Panc1 (cell line): ENCODE data around the gene PDCD10. TPM values are rescaled to one million over a fixed set of nuclear protein-coding genes. Genes with fewer than 3 reads are reported as not detected.

ENCODE experiments used
- ATAC-seq: fragments of 200-7000 bp; cut with Tn5 transposase; 2 replicates; pipeline ENCODE4 v1.9.1; 2020; ENCODE audit warnings: mild to moderate bottlenecking, moderate library complexity
- BruUV-seq: library from RNA; stranded (reverse); fragments of 400-500 nt; replicated peaks from 2 replicates; lab custom pipeline; 2021; lab: Mats Ljungman, UMichigan
- CTCF ChIA-PET: fragments of 300-600 bp; sonication (Branson Sonifier 250); formaldehyde crosslinking; loops from one replicate; lab custom pipeline; 2022; ENCODE audit warnings: antibody characterized with exemption; lab: Charles Lee
- POLR2A ChIA-PET: fragments of 300-600 bp; sonication (Branson Sonifier 250); formaldehyde crosslinking; loops from one replicate; lab custom pipeline; 2022; ENCODE audit warnings: antibody characterized with exemption; lab: Charles Lee
- DNase-seq: peaks from one replicate; pipeline ENCODE4 v3.0.0-alpha.2; 2010; ENCODE audit warnings: low read depth, low spot score
- H3K27ac ChIP-seq: 2 replicates; pipeline ENCODE4 v1.5.1; 2011; ENCODE audit warnings: mild to moderate bottlenecking, low read length, inconsistent platforms
- H3K27me3 ChIP-seq: fragments of 200-500 bp; sonication (Bioruptor generic); 2 replicates; pipeline ENCODE4 v1.6.0; 2014; ENCODE audit warnings: low read length, inconsistent platforms; ENCODE audit not compliant: control insufficient read depth, insufficient read depth
- H3K36me3 ChIP-seq: fragments of 200-500 bp; sonication (Bioruptor generic); 2 replicates; pipeline ENCODE4 v1.5.1; 2014; ENCODE audit warnings: inconsistent platforms, mild to moderate bottlenecking, low read length, moderate library complexity; ENCODE audit not compliant: control insufficient read depth, insufficient read depth
- H3K4me1 ChIP-seq: 2 replicates; pipeline ENCODE4 v1.5.1; 2011; ENCODE audit warnings: inconsistent platforms, mild to moderate bottlenecking, low read length, moderate library complexity; ENCODE audit not compliant: control insufficient read depth, insufficient read depth
- H3K4me3 ChIP-seq, 2 experiments: 2 replicates each; pipeline ENCODE4 v1.5.1; 2011 to 2012; ENCODE audit warnings: low read depth in 2 of 2, low read length in 2 of 2, mild to moderate bottlenecking in 2 of 2, inconsistent platforms in 1 of 2, moderate library complexity in 1 of 2
- H3K9me3 ChIP-seq: fragments of 200-500 bp; sonication (Bioruptor generic); 2 replicates; pipeline ENCODE4 v1.5.1; 2014; ENCODE audit warnings: low read depth, mild to moderate bottlenecking, inconsistent platforms, low read length, moderate library complexity; ENCODE audit not compliant: control insufficient read depth, insufficient read depth
- POLR2AphosphoS5 ChIP-seq: IDR thresholded peaks from 2 replicates; pipeline ENCODE4 v1.6.1; 2012; ENCODE audit warnings: mild to moderate bottlenecking, low read depth, low read length, moderate library complexity
- REST ChIP-seq, 2 experiments: IDR thresholded peaks; 2 replicates each; pipeline ENCODE4 v1.6.1; 2011 to 2012; ENCODE audit warnings: low read depth in 2 of 2, control low read depth in 1 of 2, low read length in 1 of 2, mild to moderate bottlenecking in 1 of 2, moderate library complexity in 1 of 2; ENCODE audit not compliant: insufficient read depth in 1 of 2
- SIN3A ChIP-seq: IDR thresholded peaks from 2 replicates; pipeline ENCODE4 v1.6.1; 2012; ENCODE audit warnings: low read depth, mild to moderate bottlenecking, low read length, moderate library complexity, borderline replicate concordance; ENCODE audit not compliant: insufficient read depth
- TCF7L2 ChIP-seq: IDR thresholded peaks from 2 replicates; pipeline ENCODE4 v1.6.1; 2011; ENCODE audit warnings: mild to moderate bottlenecking, low read depth, low read length, inconsistent platforms
- in situ Hi-C: cut with HindIII; loops from 2 replicates; pipeline ENCODE4 v1.10.0; 2016; ENCODE audit warnings: low sequenced_read_pairs, low pct_unique_long_range_greater_than_20kb
- intact Hi-C: fragments of 100-400 bp; cut with micrococcal nuclease; formaldehyde crosslinking; loops from one replicate; pipeline ENCODE4 v1.10.0; 2022; ENCODE audit not compliant: unreplicated experiment
- total RNA-seq: library from RNA; stranded (reverse); gene quantifications from one replicate; pipeline ENCODE4 v1.2.1, GENCODE V29; 2021; ENCODE audit not compliant: unreplicated experiment
- TF ChIP-seq, protein P1 (sequence below): fragments of 450-650 bp; IDR thresholded peaks from 2 replicates; pipeline ENCODE4 v1.5.1; 2017; ENCODE audit warnings: mild to moderate bottlenecking

PDCD10 gene
- total RNA-seq, 1 experiment from 2014 or later: 83.5 TPM

GRCh38 chr3:167662919-167663400, 71.7 kb downstream of the PDCD10 start:
- ATAC-seq (no peak), DNase-seq (no peak)
- no peaks in the 10 kb centered on the region for H3K4me1 ChIP-seq
- no peaks in the 10 kb centered on the region for H3K9me3 ChIP-seq
- H3K4me3 ChIP-seq: no peak overlapping the region
- intact Hi-C loops (no loop called here), in situ Hi-C loops (no loop called here)
- no peak overlapping the region for H3K27ac ChIP-seq
- no peaks in the 10 kb centered on the region for H3K36me3 ChIP-seq
- TF ChIP-seq, protein P1, sequence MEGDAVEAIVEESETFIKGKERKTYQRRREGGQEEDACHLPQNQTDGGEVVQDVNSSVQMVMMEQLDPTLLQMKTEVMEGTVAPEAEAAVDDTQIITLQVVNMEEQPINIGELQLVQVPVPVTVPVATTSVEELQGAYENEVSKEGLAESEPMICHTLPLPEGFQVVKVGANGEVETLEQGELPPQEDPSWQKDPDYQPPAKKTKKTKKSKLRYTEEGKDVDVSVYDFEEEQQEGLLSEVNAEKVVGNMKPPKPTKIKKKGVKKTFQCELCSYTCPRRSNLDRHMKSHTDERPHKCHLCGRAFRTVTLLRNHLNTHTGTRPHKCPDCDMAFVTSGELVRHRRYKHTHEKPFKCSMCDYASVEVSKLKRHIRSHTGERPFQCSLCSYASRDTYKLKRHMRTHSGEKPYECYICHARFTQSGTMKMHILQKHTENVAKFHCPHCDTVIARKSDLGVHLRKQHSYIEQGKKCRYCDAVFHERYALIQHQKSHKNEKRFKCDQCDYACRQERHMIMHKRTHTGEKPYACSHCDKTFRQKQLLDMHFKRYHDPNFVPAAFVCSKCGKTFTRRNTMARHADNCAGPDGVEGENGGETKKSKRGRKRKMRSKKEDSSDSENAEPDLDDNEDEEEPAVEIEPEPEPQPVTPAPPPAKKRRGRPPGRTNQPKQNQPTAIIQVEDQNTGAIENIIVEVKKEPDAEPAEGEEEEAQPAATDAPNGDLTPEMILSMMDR: no peak
- no peak for TF ChIP-seq REST (IDR thresholded peaks at IDR 0.05; ENCODE audit: insufficient read depth in 1 of 2, low read depth in 2 of 2, low read length in 1 of 2)
- no peak for TF ChIP-seq SIN3A
- TF ChIP-seq TCF7L2: no peak
- no peak for TF ChIP-seq POLR2AphosphoS5
- BruUV-seq: no TSS peak
- H3K27me3 ChIP-seq: no peaks in the 10 kb centered on the region
- CTCF ChIA-PET: interaction anchor here (0.6 kb wide), 1 partner anchor 1157 kb away, joined by 3 read pairs; no protein-coding TSS in a partner anchor
- POLR2A ChIA-PET: no interaction called here

DNA sequence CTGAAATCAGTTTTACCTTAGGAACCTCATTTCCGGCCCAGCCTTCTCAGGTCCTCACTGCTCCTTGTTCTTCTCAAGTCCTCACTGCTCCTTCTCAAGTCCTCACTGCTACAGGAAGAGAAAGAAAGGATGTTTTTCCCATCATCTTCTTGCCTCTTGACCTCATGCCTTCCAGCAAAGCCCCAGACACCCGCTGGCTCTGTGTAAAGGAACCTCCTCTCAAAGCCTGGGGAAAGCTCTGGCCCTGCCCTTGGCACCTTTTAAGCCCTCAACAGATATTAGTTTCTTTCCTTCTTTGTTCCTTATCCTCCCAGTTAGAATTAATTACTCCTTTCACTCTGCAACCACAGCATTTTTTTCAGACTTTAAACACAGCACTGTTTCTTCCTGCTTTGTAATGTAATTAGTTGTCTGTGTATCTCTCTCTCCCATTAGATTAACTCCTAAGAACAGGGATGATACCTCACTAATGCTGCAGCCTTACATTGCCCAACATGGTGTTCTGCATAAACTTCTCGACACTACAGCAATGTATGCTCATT, 76.9 kb downstream of the PDCD10 start:
- no peak for DNase-seq
- BruUV-seq: no TSS peak
- no peaks in the 10 kb centered on the region for H3K36me3 ChIP-seq
- ChIA-PET POLR2A (no interaction called here), CTCF (no interaction called here)
- H3K4me1 ChIP-seq: no peaks in the 10 kb centered on the region
- in situ Hi-C loops: no loop called here
- H3K27me3 ChIP-seq: no peaks in the 10 kb centered on the region
- no peak for ATAC-seq
- intact Hi-C loops: no loop called here
- H3K4me3 ChIP-seq: no peak overlapping the region
- TF ChIP-seq, protein P1: no peak
- no peak for TF ChIP-seq REST (IDR thresholded peaks at IDR 0.05; ENCODE audit: insufficient read depth in 1 of 2, low read depth in 2 of 2, low read length in 1 of 2)
- TF ChIP-seq SIN3A: no peak
- no peak for TF ChIP-seq TCF7L2
- no peak for TF ChIP-seq POLR2AphosphoS5
- H3K27ac ChIP-seq: no peak overlapping the region
- no peaks in the 10 kb centered on the region for H3K9me3 ChIP-seq
